ENCODE measurements around the gene SPATA16.

SPATA16 gene

GRCh38 chr3:173049360-173049759 is 91.7 kb downstream of the SPATA16 start:
- DNase-seq (ENCODE audit: extremely low spot score): no peak
- ChIA-PET POLR2A (no interaction called here), CTCF (no interaction called here)
- TF ChIP-seq ZNF384 (IDR thresholded peaks at IDR 0.05) (no peak), CTBP1 (IDR thresholded peaks at IDR 0.05; ENCODE audit: borderline replicate concordance) (no peak), LEF1 (IDR thresholded peaks at IDR 0.05; ENCODE audit: borderline replicate concordance) (no peak), L3MBTL2 (conservative IDR thresholded peaks at IDR 0.05) (no peak), FOXK2 (IDR thresholded peaks at IDR 0.05) (no peak), FOXM1 (IDR thresholded peaks at IDR 0.05; ENCODE audit: borderline replicate concordance) (no peak), HDGF (IDR thresholded peaks at IDR 0.05; ENCODE audit: borderline replicate concordance) (no peak), NFRKB (IDR thresholded peaks at IDR 0.05) (no peak), ARNT (IDR thresholded peaks at IDR 0.05) (no peak), PKNOX1 (IDR thresholded peaks at IDR 0.05) (no peak), FOXA1 (IDR thresholded peaks at IDR 0.05) (no peak)

- CTCF ChIA-PET: no interaction called here
- no peak for TF ChIP-seq FOXM1 (IDR thresholded peaks at IDR 0.05; ENCODE audit: borderline replicate concordance)
- no peak for TF ChIP-seq NFRKB (IDR thresholded peaks at IDR 0.05)
- TF ChIP-seq FOXK2 (IDR thresholded peaks at IDR 0.05): no peak
- no peak for TF ChIP-seq HDGF (IDR thresholded peaks at IDR 0.05; ENCODE audit: borderline replicate concordance)
- no peak for TF ChIP-seq LEF1 (IDR thresholded peaks at IDR 0.05; ENCODE audit: borderline replicate concordance)
- no peak for TF ChIP-seq PKNOX1 (IDR thresholded peaks at IDR 0.05)
- no peak for TF ChIP-seq ARNT (IDR thresholded peaks at IDR 0.05)
- no peak for TF ChIP-seq TARDBP (IDR thresholded peaks at IDR 0.05)
- TF ChIP-seq SUZ12 (IDR thresholded peaks at IDR 0.05): no peak
- no peak for TF ChIP-seq BHLHE40 (IDR thresholded peaks at IDR 0.05; ENCODE audit: borderline replicate concordance)
- no peak for TF ChIP-seq SP1 (IDR thresholded peaks at IDR 0.05)
- no peak for TF ChIP-seq ELF4 (IDR thresholded peaks at IDR 0.05)
- no peak for TF ChIP-seq L3MBTL2 (conservative IDR thresholded peaks at IDR 0.05)
- no peak for TF ChIP-seq ZNF384 (IDR thresholded peaks at IDR 0.05)
- TF ChIP-seq CTBP1 (IDR thresholded peaks at IDR 0.05; ENCODE audit: borderline replicate concordance): no peak
- TF ChIP-seq FOXA1 (IDR thresholded peaks at IDR 0.05): no peak
- no peak for DNase-seq (ENCODE audit: extremely low spot score)
- POLR2A ChIA-PET: no interaction called here
Measured at GRCh38 chr3:173045770-173046382, 95.2 kb downstream of the SPATA16 start.

- ChIA-PET POLR2A (no interaction called here), CTCF (no interaction called here)
- no peak for DNase-seq (ENCODE audit: extremely low spot score)
- TF ChIP-seq LEF1 (IDR thresholded peaks at IDR 0.05; ENCODE audit: borderline replicate concordance) (no peak), FOXA1 (IDR thresholded peaks at IDR 0.05) (no peak), PKNOX1 (IDR thresholded peaks at IDR 0.05) (no peak), L3MBTL2 (conservative IDR thresholded peaks at IDR 0.05) (no peak), ZNF384 (IDR thresholded peaks at IDR 0.05) (no peak), CTBP1 (IDR thresholded peaks at IDR 0.05; ENCODE audit: borderline replicate concordance) (no peak), ARNT (IDR thresholded peaks at IDR 0.05) (no peak), FOXK2 (IDR thresholded peaks at IDR 0.05) (no peak), ELF4 (IDR thresholded peaks at IDR 0.05) (no peak), FOXM1 (IDR thresholded peaks at IDR 0.05; ENCODE audit: borderline replicate concordance) (no peak), BHLHE40 (IDR thresholded peaks at IDR 0.05; ENCODE audit: borderline replicate concordance) (no peak), HDGF (IDR thresholded peaks at IDR 0.05; ENCODE audit: borderline replicate concordance) (no peak), TARDBP (IDR thresholded peaks at IDR 0.05) (no peak), NFRKB (IDR thresholded peaks at IDR 0.05) (no peak), SP1 (IDR thresholded peaks at IDR 0.05) (no peak), SUZ12 (IDR thresholded peaks at IDR 0.05) (no peak)
Measured at GRCh38 chr3:173044998-173045397, 96.0 kb downstream of the SPATA16 start.

- TF ChIP-seq SP1 (IDR thresholded peaks at IDR 0.05): no peak
- ChIA-PET CTCF (no interaction called here), POLR2A (no interaction called here)
- no peak for DNase-seq (ENCODE audit: extremely low spot score)
Measured at GRCh38 chr3:173043757-173044156, 97.3 kb downstream of the SPATA16 start.

- CTCF ChIA-PET: no interaction called here
- TF ChIP-seq FOXA1 (IDR thresholded peaks at IDR 0.05) (no peak), SP1 (IDR thresholded peaks at IDR 0.05) (no peak), SUZ12 (IDR thresholded peaks at IDR 0.05) (no peak), NFRKB (IDR thresholded peaks at IDR 0.05) (no peak)
- POLR2A ChIA-PET: no interaction called here
- DNase-seq (ENCODE audit: extremely low spot score): no peak
Measured at GRCh38 chr3:173038484-173038871, 102.6 kb downstream of the SPATA16 start.

GRCh38 chr3:173037840-173038483 is 103.1 kb downstream of the SPATA16 start:
- ChIA-PET POLR2A (no interaction called here), CTCF (no interaction called here)
- DNase-seq (ENCODE audit: extremely low spot score): no peak
- TF ChIP-seq LEF1 (IDR thresholded peaks at IDR 0.05; ENCODE audit: borderline replicate concordance) (no peak), L3MBTL2 (conservative IDR thresholded peaks at IDR 0.05) (no peak), ARNT (IDR thresholded peaks at IDR 0.05) (no peak), HDGF (IDR thresholded peaks at IDR 0.05; ENCODE audit: borderline replicate concordance) (no peak), FOXM1 (IDR thresholded peaks at IDR 0.05; ENCODE audit: borderline replicate concordance) (no peak), NFRKB (IDR thresholded peaks at IDR 0.05) (no peak), TARDBP (IDR thresholded peaks at IDR 0.05) (no peak), CTBP1 (IDR thresholded peaks at IDR 0.05; ENCODE audit: borderline replicate concordance) (no peak), SUZ12 (IDR thresholded peaks at IDR 0.05) (no peak), ELF4 (IDR thresholded peaks at IDR 0.05) (no peak), ZNF384 (IDR thresholded peaks at IDR 0.05) (no peak), PKNOX1 (IDR thresholded peaks at IDR 0.05) (no peak), SP1 (IDR thresholded peaks at IDR 0.05) (no peak), BHLHE40 (IDR thresholded peaks at IDR 0.05; ENCODE audit: borderline replicate concordance) (no peak), FOXK2 (IDR thresholded peaks at IDR 0.05) (no peak), FOXA1 (IDR thresholded peaks at IDR 0.05) (no peak)
